Measurements from ENCODE around the gene CNPY4. TPM values are rescaled to one million over a fixed set of nuclear protein-coding genes. Genes with fewer than 3 reads are reported as not detected.

CNPY4 gene
- total and polyA plus RNA-seq, 10 of the 15 experiments (the other 5 are each of a cell fraction or from before 2014, with no cell fraction given): 2.5 to 9.2 (median 6.8) TPM

DNA sequence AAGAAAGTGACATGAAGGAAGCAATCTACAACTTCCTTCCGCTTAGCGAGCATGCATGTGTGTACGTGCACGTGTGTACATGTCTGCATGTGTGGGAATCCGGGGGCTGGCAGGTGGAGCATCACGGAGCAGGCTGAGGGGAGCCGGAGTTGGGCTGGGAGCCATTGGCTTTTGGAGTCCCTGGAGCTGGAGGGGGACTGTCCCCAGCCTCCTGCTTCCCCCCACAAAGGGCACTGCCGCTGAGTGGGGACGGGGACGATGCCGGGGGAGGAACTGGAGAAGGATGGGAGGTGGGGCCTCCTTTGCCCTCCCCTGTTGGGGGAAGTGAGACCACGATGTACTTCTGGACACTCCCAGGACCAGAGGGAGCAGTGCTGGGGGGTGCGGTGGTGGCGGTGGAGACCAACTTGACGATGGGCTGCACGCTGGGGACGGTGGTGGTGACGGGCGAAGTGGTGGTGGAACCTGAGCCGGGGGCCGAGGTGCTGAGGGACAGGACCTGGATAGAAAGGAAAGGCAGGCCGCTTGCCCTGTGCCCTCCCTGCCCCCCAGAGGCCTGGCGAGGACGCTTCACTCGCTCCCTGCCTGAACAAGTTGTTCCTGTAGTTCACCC is 12.2 kb upstream of the CNPY4 start (continued):
- TF ChIP-seq ELK1 (IDR thresholded peaks at IDR 0.05; ENCODE audit: low read depth, low read length) (no peak), SIN3A (IDR thresholded peaks at IDR 0.05; ENCODE audit: low read depth, low read length) (no peak), KLF5 (IDR thresholded peaks at IDR 0.05; ENCODE audit: partially characterized antibody) (no peak), ZNF217 (IDR thresholded peaks at IDR 0.05) (no peak), SMARCA5 (IDR thresholded peaks at IDR 0.05) (no peak), JUNB (IDR thresholded peaks at IDR 0.05) (no peak), NR2C2 (IDR thresholded peaks at IDR 0.05; ENCODE audit: borderline replicate concordance, control insufficient read depth, insufficient read length, low read depth) (no peak), GABPA (IDR thresholded peaks at IDR 0.05; ENCODE audit: low read depth) (no peak), BCL11A (IDR thresholded peaks at IDR 0.05; ENCODE audit: low read depth, low read length) (no peak), LARP7 (IDR thresholded peaks at IDR 0.05) (no peak)
- TF ChIP-seq, protein P1, sequence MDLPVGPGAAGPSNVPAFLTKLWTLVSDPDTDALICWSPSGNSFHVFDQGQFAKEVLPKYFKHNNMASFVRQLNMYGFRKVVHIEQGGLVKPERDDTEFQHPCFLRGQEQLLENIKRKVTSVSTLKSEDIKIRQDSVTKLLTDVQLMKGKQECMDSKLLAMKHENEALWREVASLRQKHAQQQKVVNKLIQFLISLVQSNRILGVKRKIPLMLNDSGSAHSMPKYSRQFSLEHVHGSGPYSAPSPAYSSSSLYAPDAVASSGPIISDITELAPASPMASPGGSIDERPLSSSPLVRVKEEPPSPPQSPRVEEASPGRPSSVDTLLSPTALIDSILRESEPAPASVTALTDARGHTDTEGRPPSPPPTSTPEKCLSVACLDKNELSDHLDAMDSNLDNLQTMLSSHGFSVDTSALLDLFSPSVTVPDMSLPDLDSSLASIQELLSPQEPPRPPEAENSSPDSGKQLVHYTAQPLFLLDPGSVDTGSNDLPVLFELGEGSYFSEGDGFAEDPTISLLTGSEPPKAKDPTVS (IDR thresholded peaks at IDR 0.05; ENCODE audit: low read depth, low read length): no peak
- TF ChIP-seq, protein P2, sequence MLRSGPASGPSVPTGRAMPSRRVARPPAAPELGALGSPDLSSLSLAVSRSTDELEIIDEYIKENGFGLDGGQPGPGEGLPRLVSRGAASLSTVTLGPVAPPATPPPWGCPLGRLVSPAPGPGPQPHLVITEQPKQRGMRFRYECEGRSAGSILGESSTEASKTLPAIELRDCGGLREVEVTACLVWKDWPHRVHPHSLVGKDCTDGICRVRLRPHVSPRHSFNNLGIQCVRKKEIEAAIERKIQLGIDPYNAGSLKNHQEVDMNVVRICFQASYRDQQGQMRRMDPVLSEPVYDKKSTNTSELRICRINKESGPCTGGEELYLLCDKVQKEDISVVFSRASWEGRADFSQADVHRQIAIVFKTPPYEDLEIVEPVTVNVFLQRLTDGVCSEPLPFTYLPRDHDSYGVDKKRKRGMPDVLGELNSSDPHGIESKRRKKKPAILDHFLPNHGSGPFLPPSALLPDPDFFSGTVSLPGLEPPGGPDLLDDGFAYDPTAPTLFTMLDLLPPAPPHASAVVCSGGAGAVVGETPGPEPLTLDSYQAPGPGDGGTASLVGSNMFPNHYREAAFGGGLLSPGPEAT (IDR thresholded peaks at IDR 0.05; ENCODE audit: low read depth): no peak

All from GM12878 (cell line).